Uterus (tissue), 4 donors: ENCODE results near the gene PCSK2. TPM values are rescaled to one million over a fixed set of nuclear protein-coding genes. Genes with fewer than 3 reads are reported as not detected.

Source experiments
- DNase-seq, 2 donors: peaks; one replicate each; pipeline ENCODE4 v3.0.0-alpha.2; 2019 to 2020
- H3K27ac ChIP-seq, 2 donors: fragments of 200-600 bp; sonication (generic); 1 replicate in 1 of 2; 2 replicates in 1 of 2; pipeline ENCODE4 v1.5.1; 2016 to 2018
- H3K27me3 ChIP-seq, 2 donors: fragments of 200-600 bp; sonication (generic); one replicate each; pipeline ENCODE4 v1.5.1; 2018 to 2019; ENCODE audit warnings: control low read depth in 1 of 2
- H3K36me3 ChIP-seq, 2 donors: fragments of 200-600 bp; sonication (generic); one replicate each; pipeline ENCODE4 v1.5.1; 2019; ENCODE audit warnings: control low read depth in 1 of 2
- H3K4me1 ChIP-seq, 2 donors: fragments of 200-600 bp; sonication (generic); one replicate each; pipeline ENCODE4 v1.5.1; 2018 to 2019; ENCODE audit warnings: control low read depth in 1 of 2
- H3K4me3 ChIP-seq, 2 donors: fragments of 200-600 bp; sonication (generic); 1 replicate in 1 of 2; 2 replicates in 1 of 2; pipeline ENCODE4 v1.5.1; 2018 to 2019; ENCODE audit warnings: mild to moderate bottlenecking in 1 of 2
- H3K9me3 ChIP-seq, 2 donors: fragments of 200-600 bp; sonication (generic); one replicate each; pipeline ENCODE4 v1.5.1; 2019; ENCODE audit warnings: control low read depth in 1 of 2
- CTCF ChIP-seq, 4 experiments: fragments of 200-600 bp in 2 of 4; fragments of 450-650 bp in 2 of 4; sonication (generic) in 2 of 4; IDR thresholded peaks; one replicate each; pipeline ENCODE4 v1.5.1; 2016 to 2019; ENCODE audit warnings: antibody characterized with exemption in 4 of 4, mild to moderate bottlenecking in 2 of 4, moderate library complexity in 1 of 4
- POLR2A ChIP-seq, 2 donors: fragments of 450-650 bp; IDR thresholded peaks; one replicate each; pipeline ENCODE4 v1.6.1; 2016; ENCODE audit warnings: antibody characterized with exemption in 2 of 2, mild to moderate bottlenecking in 1 of 2, moderate library complexity in 1 of 2
- intact Hi-C: fragments of 100-400 bp; cut with DNase I; formaldehyde crosslinking; loops from one replicate; pipeline ENCODE4 v1.15.1; 2023; ENCODE audit warnings: low total_unique reads
- total RNA-seq, 4 donors: library from RNA; depleted of rRNA in 3 of 4; stranded (reverse); fragments of >200 nt in 3 of 4; gene quantifications; one replicate each; pipeline versions ENCODE4 v1.1.0 to v1.2.4, GENCODE V29; 2014 to 2023
- donor health status: DM: yes; HTN: yes; CAD: no.

PCSK2 gene
- total RNA-seq, 4 donors from 2014 or later: 0.37 to 1.6 TPM; not detected in 2

GRCh38 chr20:17202030-17202429 lies 24.8 kb upstream of the PCSK2 start:
- Histone ChIP-seq H3K27me3 (no peaks in the 10 kb centered on the region), H3K4me1 (no peaks in the 10 kb centered on the region), H3K9me3 (no peaks in the 10 kb centered on the region), H3K36me3 (no peaks in the 10 kb centered on the region), H3K4me3 (no peak overlapping the region), H3K27ac (no peak overlapping the region)
- intact Hi-C loops: no loop called here
- no peak for TF ChIP-seq POLR2A (IDR thresholded peaks at IDR 0.05)
- no peak for TF ChIP-seq CTCF (IDR thresholded peaks at IDR 0.05)
- no peak for DNase-seq

GRCh38 chr20:17202673-17203072 lies 24.2 kb upstream of the PCSK2 start:
- no peak for TF ChIP-seq POLR2A (IDR thresholded peaks at IDR 0.05)
- no peak for TF ChIP-seq CTCF (IDR thresholded peaks at IDR 0.05)
- Histone ChIP-seq H3K36me3 (no peaks in the 10 kb centered on the region), H3K27me3 (no peaks in the 10 kb centered on the region), H3K9me3 (no peaks in the 10 kb centered on the region), H3K4me3 (no peak overlapping the region), H3K27ac (no peak overlapping the region), H3K4me1 (no peaks in the 10 kb centered on the region)
- no peak for DNase-seq
- intact Hi-C loops: no loop called here

- DNase-seq: no peak
- no peaks in the 10 kb centered on the region for H3K27me3 ChIP-seq
- no peaks in the 10 kb centered on the region for H3K9me3 ChIP-seq
- H3K4me1 ChIP-seq: no peaks in the 10 kb centered on the region
- no peak for TF ChIP-seq POLR2A (IDR thresholded peaks at IDR 0.05)
- TF ChIP-seq CTCF (IDR thresholded peaks at IDR 0.05): no peak
- H3K4me3 ChIP-seq: no peak overlapping the region
- no peak overlapping the region for H3K27ac ChIP-seq
- intact Hi-C loops: no loop called here
- no peaks in the 10 kb centered on the region for H3K36me3 ChIP-seq
Observed at GRCh38 chr20:17205084-17205813, 21.6 kb upstream of the PCSK2 start.

- no peaks in the 10 kb centered on the region for H3K27me3 ChIP-seq
- DNase-seq: no peak
- no peaks in the 10 kb centered on the region for H3K9me3 ChIP-seq
- no peak for TF ChIP-seq CTCF (IDR thresholded peaks at IDR 0.05)
- no peak for TF ChIP-seq POLR2A (IDR thresholded peaks at IDR 0.05)
- H3K4me3 ChIP-seq: no peak overlapping the region
- intact Hi-C loops: no loop called here
- no peaks in the 10 kb centered on the region for H3K36me3 ChIP-seq
- no peaks in the 10 kb centered on the region for H3K4me1 ChIP-seq
- H3K27ac ChIP-seq: no peak overlapping the region
Observed at GRCh38 chr20:17210387-17210786, 16.5 kb upstream of the PCSK2 start.

GRCh38 chr20:17210983-17211382 lies 15.9 kb upstream of the PCSK2 start:
- no peaks in the 10 kb centered on the region for H3K9me3 ChIP-seq
- no peak for DNase-seq
- TF ChIP-seq CTCF (IDR thresholded peaks at IDR 0.05): no peak
- no peak for TF ChIP-seq POLR2A (IDR thresholded peaks at IDR 0.05)
- H3K36me3 ChIP-seq: no peaks in the 10 kb centered on the region
- no peak overlapping the region for H3K4me3 ChIP-seq
- no peaks in the 10 kb centered on the region for H3K27me3 ChIP-seq
- no peak overlapping the region for H3K27ac ChIP-seq
- H3K4me1 ChIP-seq: no peaks in the 10 kb centered on the region
- intact Hi-C loops: no loop called here
